ENCODE measurements around the gene GGN.

- TF ChIP-seq EP300 (IDR thresholded peaks at IDR 0.05; ENCODE audit: borderline replicate concordance) = no peak
- TF ChIP-seq RAD21 (IDR thresholded peaks at IDR 0.05; ENCODE audit: low read depth) = no peak
- TF ChIP-seq, protein P1, sequence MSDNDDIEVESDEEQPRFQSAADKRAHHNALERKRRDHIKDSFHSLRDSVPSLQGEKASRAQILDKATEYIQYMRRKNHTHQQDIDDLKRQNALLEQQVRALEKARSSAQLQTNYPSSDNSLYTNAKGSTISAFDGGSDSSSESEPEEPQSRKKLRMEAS (IDR thresholded peaks at IDR 0.05) = no peak
- TF ChIP-seq TAF1 (IDR thresholded peaks at IDR 0.05; ENCODE audit: low read depth) = no peak
Measured at GRCh38 chr19:38430931-38431330, 43.1 kb upstream of the GGN start.

Data from Ishikawa (cell line).